RCC 7860 (cell line): ENCODE data around the gene ETV2.
A peak's percentile ranks its signal among the peaks of the same experiment; 100 is the strongest.
"Not testable (repeated sequence)": the region's sequence is repeated elsewhere in the genome, so short reads cannot be mapped to it uniquely, and the experiment has no call there.

Experiments
- DNase-seq: peaks from one replicate; pipeline ENCODE4 v3.0.0-alpha.2; 2015; ENCODE audit warnings: low spot score
- FAIRE-seq: peaks from 2 replicates; lab custom pipeline; 2012; peaks lifted over from hg19 to GRCh38; lab: Jason Lieb, UNC

ETV2 gene, protein sequence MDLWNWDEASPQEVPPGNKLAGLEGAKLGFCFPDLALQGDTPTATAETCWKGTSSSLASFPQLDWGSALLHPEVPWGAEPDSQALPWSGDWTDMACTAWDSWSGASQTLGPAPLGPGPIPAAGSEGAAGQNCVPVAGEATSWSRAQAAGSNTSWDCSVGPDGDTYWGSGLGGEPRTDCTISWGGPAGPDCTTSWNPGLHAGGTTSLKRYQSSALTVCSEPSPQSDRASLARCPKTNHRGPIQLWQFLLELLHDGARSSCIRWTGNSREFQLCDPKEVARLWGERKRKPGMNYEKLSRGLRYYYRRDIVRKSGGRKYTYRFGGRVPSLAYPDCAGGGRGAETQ

DNA sequence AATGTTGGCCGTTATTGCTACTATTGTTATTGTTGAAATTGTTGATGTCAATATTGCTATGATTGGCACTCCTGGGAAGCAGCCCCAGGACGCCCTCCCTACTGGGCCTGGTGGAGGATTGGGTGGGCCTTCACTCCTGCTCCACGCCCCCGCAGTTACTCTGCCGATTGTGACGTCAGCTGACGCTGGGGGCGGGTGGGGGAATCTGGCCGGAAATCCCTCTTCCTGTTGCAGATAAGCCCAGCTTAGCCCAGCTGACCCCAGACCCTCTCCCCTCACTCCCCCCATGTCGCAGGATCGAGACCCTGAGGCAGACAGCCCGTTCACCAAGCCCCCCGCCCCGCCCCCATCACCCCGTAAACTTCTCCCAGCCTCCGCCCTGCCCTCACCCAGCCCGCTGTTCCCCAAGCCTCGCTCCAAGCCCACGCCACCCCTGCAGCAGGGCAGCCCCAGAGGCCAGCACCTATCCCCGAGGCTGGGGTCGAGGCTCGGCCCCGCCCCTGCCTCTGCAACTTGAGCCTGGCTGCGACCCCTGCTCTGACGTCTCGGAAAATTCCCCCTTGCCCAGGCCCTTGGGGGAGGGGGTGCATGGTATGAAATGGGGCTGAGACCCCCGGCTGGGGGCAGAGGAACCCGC is at the start of gene ETV2:
TSS of gene ETV2 (plus strand) at position 231 of the 637 bp plus-strand sequence. CDS start 716 bp downstream, outside the sequence.
- no peak for DNase-seq
- no peak for FAIRE-seq

DNA sequence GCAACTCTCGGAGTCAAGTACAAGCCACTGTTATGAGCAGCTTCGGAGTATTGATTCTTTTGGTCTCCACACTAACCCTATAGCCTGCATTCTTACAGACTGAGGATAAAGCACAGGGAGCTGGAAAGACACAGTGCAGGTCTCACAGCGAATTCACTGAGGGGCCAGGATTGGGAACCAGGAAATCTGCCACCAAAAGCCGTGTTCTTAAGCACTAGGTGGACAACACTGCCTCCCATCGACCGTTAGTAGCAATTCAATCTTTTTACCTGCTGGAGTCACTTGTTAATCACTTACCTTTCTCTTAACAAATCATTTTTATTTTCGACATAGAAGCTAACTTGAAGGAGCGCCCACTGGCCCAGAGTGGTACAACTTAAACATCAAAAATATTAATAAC is 49.3 kb upstream of the ETV2 start:
- FAIRE-seq (no peak), DNase-seq (no peak)

DNA sequence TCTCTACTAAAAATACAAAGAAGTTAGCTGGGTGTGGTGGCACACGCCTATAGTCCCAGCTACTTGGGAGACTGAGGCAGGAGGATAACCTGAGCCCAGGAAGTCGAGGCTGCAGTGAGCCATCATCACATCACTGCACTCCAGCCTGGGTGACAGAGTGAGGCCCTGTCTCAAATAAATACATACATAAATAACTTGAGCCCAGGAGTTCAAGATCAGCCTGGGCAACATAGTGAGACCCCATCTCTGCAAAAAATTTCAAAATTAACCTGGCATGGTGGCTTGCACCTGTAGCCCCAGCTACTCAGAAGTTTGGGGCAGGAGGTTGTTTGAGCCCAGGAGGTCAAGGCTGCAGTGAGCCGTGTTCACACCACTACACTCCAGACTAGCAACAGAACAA is 46.5 kb upstream of the ETV2 start:
- FAIRE-seq, DNase-seq: not testable (repeated sequence)

- no peak for FAIRE-seq
- DNase-seq, result no peak
These were observed 45.6 kb upstream of the ETV2 start for GRCh38 chr19:35595928-35596327.

GRCh38 chr19:35596366-35596999 is 45.1 kb upstream of the ETV2 start:
- DNase-seq (no peak), FAIRE-seq (no peak)

DNA sequence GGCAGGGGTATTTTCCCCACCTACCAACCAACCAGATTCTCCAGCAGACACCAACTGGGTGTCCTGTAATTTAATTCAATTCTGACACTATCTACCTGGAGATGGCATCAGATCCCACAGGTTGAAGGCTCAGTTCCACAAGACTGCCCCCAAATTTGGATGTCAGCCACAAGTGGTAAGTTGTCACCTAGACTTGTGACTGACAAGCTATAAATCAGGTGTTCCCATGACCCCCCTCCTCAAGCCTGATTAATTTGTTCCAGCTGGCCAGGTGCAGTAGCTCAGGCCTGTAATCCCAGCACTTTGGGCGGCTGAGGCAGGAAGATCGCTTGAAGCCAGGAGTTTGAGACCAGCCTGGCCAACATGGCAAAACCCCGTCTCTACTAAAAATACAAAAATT is 39.6 kb upstream of the ETV2 start:
- FAIRE-seq, result no peak

GRCh38 chr19:35604436-35604835 is 37.1 kb upstream of the ETV2 start:
- not testable (repeated sequence) for FAIRE-seq, DNase-seq

More for the DNA sequence above, 39.6 kb upstream of the ETV2 start:
- DNase-seq, result no peak

- FAIRE-seq, DNase-seq: not testable (repeated sequence)
These were observed 34.4 kb upstream of the ETV2 start for GRCh38 chr19:35607170-35607569.

GRCh38 chr19:35607661-35608060 is 33.9 kb upstream of the ETV2 start:
- FAIRE-seq (no peak), DNase-seq (no peak)

DNA sequence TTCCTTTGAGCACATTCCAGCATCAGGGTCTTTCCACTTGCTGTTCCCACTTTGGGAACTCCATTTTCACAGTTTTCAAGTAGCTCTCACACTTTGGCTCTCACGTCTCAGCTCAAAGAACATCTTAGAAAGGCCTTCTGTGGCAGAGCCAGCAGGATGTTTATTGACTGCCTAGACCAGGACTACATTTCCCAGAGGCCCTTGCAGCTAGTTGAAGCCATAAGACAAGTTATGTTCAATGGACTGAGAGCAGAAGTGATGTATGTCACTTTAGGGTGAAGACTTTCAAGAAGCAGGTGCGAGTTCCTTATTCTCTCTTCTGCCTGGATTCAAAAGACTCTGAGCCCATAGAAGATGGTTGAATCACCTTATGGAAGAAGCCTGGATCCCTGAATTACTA is 33.3 kb upstream of the ETV2 start:
- DNase-seq (no peak), FAIRE-seq (no peak)

- FAIRE-seq, result no peak
These were observed 31.6 kb upstream of the ETV2 start for GRCh38 chr19:35609851-35610353.

DNA sequence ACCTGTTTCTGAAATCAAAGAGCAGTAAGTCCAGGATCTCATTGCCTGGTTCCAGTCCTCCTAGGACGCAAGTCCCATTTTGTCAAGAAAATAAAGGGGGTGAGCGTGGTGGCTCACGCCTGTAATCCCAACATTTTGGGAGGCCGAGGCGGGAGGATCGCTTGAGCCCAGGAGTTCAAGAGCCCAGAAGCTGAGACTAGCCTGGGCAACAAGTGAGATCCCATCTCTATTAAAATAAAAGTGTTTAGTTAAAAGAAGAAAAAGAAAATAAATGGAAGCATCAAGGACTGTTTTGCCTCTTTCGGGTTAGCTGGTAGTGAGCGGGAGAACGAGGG is 29.4 kb upstream of the ETV2 start:
- FAIRE-seq (no peak), DNase-seq (no peak)

More at GRCh38 chr19:35609851-35610353, 31.6 kb upstream of the ETV2 start:
- no peak for DNase-seq

GRCh38 chr19:35612559-35613321 is 28.8 kb upstream of the ETV2 start, which contains the start of gene HAUS5:
Gene HAUS5, plus strand, starts transcription at chr19:35612735. Its CDS starts 60 bp downstream, at chr19:35612795.
- peak; percentile 54 for FAIRE-seq
- peak; percentile 82 for DNase-seq

DNA sequence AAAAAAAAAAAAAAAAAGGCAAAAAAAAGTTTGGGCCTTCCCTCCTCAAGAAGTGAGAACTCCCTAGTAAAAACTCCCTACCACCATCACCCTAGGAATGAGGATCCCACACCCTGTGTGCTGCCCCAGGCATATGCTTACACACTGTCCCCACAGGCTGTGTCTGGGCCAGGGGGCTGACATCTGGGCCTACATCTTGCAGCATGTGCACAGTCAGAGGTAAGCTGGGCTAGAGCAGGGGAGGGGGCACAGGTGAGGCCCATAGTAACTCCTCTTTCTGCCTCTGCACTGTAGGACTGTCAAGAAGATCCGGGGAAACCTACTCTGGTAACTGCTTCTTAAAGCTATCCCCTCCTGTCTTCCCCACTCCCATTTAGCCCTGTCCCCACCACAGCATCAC is 28.0 kb upstream of the ETV2 start:
- FAIRE-seq (no peak), DNase-seq (no peak)

GRCh38 chr19:35615036-35615435 is 26.5 kb upstream of the ETV2 start:
- FAIRE-seq (no peak), DNase-seq (no peak)

DNA sequence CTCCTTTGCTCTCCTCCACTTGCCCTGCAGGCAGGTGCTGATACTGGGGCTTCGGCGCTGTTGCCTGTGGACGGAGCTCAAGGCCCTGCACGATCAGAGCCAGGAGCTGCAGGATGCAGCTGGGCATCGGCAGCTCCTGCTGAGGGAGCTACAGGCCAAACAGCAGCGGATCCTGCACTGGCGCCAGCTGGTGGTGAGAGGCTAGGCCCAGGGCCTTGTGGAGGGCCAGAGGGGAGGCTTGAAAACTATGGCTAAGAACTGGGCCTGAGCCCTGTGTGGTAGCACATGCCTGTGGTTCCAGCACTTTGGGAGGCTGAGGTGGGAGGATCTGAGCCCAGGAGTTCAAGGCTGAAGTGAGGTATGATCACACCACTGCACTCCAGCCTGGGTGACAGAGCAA is 22.7 kb upstream of the ETV2 start:
- no peak for FAIRE-seq
- no peak for DNase-seq

DNA sequence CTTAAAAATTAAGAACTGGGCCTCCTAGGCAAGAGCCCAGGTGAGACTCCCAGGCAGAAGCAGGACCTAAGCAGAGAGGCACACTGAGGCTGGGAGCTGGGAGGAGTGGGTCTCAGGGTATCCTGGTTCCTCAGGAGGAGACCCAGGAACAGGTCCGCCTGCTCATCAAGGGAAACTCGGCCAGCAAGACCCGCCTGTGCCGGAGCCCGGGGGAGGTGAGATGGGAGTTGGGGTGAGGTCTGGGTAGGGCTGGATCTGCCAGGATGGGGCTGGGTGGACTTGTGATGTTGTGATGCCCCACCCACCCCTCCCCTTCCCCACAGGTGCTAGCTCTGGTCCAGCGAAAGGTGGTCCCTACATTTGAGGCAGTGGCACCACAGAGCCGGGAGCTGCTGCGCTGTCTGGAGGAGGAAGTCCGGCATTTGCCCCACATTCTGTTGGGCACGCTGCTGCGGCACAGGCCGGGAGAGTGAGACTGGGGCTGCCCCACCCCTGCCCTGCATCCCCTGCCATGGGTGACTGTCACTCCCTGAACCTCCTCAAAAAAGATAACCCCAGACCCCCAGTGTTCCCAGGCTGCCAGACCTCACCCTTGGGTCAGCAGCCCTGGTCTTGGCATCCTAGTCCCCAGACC is 22.1 kb upstream of the ETV2 start:
- DNase-seq (no peak), FAIRE-seq (no peak)

DNA sequence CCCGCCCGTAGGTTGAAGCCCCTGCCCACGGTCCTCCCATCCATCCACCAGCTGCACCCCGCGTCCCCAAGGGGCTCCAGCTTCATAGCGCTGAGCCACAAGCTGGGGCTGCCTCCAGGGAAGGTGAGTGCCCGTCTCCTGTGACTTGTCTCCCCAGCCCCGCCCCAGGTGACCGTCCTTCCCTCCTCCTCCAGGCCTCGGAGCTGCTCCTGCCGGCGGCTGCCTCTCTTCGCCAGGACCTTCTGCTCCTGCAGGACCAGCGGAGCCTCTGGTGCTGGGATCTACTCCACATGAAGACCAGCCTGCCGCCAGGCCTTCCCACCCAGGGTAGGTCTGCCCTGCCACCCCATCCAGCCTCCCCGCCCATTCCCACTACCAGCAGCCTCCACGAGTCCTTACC is 21.5 kb upstream of the ETV2 start:
- FAIRE-seq (no peak), DNase-seq (no peak)

DNA sequence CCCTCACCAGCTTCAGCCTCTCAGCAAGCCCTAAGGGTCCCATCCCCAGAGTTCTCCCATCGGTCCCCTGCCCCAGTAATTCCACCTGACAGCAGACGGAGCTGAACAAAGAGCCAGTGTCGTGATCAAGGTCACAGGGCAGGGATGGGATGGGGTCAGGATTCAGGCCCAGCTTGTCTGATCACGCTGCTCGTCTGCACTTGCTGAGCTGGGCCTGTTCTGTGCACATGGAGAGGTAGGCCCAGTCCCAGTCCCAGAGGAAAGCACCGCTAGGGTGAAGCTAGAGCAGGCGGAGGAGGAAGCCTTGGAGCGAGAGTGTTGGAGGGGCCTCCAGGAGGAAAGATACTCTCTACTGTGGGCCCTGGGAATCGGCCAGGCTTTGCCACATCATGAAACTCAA is 19.8 kb upstream of the ETV2 start:
- FAIRE-seq, result no peak
- DNase-seq, result no peak

- DNase-seq, result no peak
- no peak for FAIRE-seq
These were observed 18.8 kb upstream of the ETV2 start for GRCh38 chr19:35622750-35623149.
